Type B pancreatic cell (in vitro differentiated cells): ENCODE data around the gene CXorf38. TPM values are rescaled to one million over a fixed set of nuclear protein-coding genes. Genes with fewer than 3 reads are reported as not detected.

Source experiments
- DNase-seq: peaks from one replicate; pipeline ENCODE4 v3.0.0; 2021; ENCODE audit warnings: mixed read lengths; ENCODE audit not compliant: unreplicated experiment; ENCODE audit errors: extremely low spot score
- H3K27ac Mint-ChIP-seq: 2 replicates; pipeline ENCODE4 v1.8.0; 2021; ENCODE audit warnings: mild to moderate bottlenecking, mixed read lengths
- H3K27me3 Mint-ChIP-seq: 2 replicates; pipeline ENCODE4 v1.8.0; 2021; ENCODE audit warnings: mixed read lengths
- H3K36me3 Mint-ChIP-seq: 2 replicates; pipeline ENCODE4 v1.8.0; 2021; ENCODE audit warnings: mixed read lengths
- H3K4me1 Mint-ChIP-seq: one replicate; pipeline ENCODE4 v1.8.0; 2021; ENCODE audit warnings: mixed read lengths; ENCODE audit not compliant: unreplicated experiment
- H3K4me3 Mint-ChIP-seq: 2 replicates; pipeline ENCODE4 v1.8.0; 2021; ENCODE audit warnings: mild to moderate bottlenecking, mixed read lengths
- H3K9me3 Mint-ChIP-seq: 2 replicates; pipeline ENCODE4 v1.8.0; 2021; ENCODE audit warnings: mixed read lengths
- long read RNA-seq: library from polyadenylated mRNA; unstranded; transcript quantifications from one replicate; pipeline ENCODE4 v2.0.0, GENCODE V29; 2020
- total RNA-seq: library from RNA; stranded (reverse); gene quantifications from 2 replicates; pipeline ENCODE4 v1.2.1, GENCODE V29; 2021; ENCODE audit warnings: low replicate concordance
- TF ChIP-seq, protein P1 (sequence below): fragments of 200-600 bp; sonication (generic); conservative IDR thresholded peaks from 2 replicates; pipeline ENCODE4 v1.5.0; 2021; ENCODE audit warnings: antibody characterized with exemption, mild to moderate bottlenecking

CXorf38 gene, protein sequence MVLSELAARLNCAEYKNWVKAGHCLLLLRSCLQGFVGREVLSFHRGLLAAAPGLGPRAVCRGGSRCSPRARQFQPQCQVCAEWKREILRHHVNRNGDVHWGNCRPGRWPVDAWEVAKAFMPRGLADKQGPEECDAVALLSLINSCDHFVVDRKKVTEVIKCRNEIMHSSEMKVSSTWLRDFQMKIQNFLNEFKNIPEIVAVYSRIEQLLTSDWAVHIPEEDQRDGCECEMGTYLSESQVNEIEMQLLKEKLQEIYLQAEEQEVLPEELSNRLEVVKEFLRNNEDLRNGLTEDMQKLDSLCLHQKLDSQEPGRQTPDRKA
- 8.1 and 8.8 TPM in 2 replicates for total RNA-seq
- long read RNA-seq, transcript CXorf38-201 (7 exons, 2,118 nt), result major isoform, 13 of 23 reads
- long read RNA-seq, partial matches to known transcripts, result 1 of 23 reads
- long read RNA-seq, other reads (novel, unspliced or antisense), result 9 of 23 reads

DNA sequence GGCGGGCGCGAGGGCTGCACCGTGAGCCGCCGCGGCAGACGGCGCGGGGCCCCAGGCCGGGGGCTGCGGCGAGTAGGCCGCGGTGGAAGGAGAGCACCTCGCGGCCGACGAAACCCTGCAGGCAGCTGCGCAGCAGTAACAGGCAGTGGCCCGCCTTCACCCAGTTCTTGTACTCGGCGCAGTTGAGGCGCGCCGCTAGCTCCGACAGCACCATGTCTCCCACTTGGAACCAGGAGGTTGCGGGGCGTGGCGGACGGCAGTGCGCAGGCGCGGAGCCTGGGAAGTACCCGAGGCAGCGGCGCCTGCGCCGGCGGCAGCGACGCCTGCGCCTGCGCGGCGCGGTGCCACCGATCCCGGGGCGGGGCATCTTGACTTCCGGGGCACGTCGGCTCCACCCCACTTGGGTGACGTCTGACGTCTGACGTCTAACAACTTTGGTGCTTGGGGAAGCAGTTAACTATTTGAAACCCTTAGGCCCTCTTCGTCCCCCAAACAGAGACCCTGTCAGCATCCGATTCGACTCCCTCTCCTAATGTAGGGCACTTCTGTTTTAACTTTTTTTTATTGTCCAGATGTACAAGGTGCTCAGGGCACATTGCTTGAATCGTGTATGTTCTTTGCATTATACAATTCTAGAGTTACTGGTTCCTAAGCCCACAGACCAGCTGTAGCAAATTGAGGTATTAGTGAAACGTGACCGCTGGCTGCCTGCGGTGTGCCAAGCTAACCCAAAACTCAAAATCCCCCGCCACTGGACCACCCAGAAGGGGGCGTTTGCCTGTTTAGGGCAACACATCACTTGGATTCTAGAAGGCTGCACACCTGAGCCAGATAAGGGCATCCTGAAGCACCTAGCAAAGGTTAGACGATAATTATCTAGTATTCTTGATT lies at the start of gene CXorf38:
Gene CXorf38, minus strand, starts transcription at position 255 of the 891 bp plus-strand sequence. Its CDS starts 41 bp downstream, at position 214.
- TF ChIP-seq, protein P1, sequence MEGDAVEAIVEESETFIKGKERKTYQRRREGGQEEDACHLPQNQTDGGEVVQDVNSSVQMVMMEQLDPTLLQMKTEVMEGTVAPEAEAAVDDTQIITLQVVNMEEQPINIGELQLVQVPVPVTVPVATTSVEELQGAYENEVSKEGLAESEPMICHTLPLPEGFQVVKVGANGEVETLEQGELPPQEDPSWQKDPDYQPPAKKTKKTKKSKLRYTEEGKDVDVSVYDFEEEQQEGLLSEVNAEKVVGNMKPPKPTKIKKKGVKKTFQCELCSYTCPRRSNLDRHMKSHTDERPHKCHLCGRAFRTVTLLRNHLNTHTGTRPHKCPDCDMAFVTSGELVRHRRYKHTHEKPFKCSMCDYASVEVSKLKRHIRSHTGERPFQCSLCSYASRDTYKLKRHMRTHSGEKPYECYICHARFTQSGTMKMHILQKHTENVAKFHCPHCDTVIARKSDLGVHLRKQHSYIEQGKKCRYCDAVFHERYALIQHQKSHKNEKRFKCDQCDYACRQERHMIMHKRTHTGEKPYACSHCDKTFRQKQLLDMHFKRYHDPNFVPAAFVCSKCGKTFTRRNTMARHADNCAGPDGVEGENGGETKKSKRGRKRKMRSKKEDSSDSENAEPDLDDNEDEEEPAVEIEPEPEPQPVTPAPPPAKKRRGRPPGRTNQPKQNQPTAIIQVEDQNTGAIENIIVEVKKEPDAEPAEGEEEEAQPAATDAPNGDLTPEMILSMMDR, result no peak
- Mint-ChIP-seq H3K4me1 (peaks cover 16% of the 10 kb centered on the region), H3K27me3 (no peaks in the 10 kb centered on the region), H3K27ac (peak within 1 kb of the TSS; percentile 96), H3K9me3 (no peaks in the 10 kb centered on the region), H3K4me3 (peak within 1 kb of the TSS; percentile 95), H3K36me3 (peaks cover 4% of the 10 kb centered on the region)
- DNase-seq, result peak; percentile 89

DNA sequence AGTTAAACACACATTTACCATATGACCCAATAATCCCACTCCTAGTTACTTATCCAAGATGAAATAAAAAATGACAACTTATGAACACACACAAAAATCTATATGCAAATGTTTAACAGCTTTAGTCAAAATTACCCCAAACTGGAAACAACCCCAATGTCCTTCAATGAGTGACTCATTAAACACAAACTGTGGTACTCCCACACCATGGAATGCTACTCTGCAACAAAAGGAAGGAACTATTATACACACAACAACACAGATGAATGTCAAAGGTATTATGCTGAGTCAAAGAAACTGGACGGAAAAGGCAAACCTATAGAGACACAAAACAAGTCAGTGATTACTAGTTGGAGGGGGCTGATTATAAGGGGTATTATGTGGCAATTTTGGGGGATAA lies 47.4 kb upstream of the CXorf38 start:
- peaks cover 16% of the 10 kb centered on the region for H3K36me3 Mint-ChIP-seq

DNA sequence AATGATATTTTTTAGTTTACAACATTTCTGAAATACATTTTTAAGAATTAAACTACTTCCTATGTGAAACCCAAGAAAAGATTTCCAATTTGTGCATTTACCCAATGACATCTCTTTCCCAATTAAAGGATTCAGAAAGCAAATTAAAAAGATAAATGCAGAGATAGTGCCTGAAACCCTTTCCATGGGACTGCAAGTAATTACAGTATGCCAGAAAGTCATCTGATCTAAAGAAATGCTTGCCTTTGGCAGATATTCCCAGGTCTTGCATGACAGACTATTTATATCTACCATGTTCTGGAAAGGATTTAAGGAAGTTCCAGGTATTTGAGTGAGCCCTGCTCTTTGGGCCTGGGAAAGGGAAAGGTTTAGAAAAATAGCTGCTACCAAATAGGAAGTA lies 41.6 kb upstream of the CXorf38 start:
- H3K4me3 Mint-ChIP-seq, result no peak overlapping the region
- DNase-seq, result no peak
- no peaks in the 10 kb centered on the region for H3K9me3 Mint-ChIP-seq
- no peak overlapping the region for H3K27ac Mint-ChIP-seq
- H3K4me1 Mint-ChIP-seq, result peaks cover 14% of the 10 kb centered on the region
- peaks cover 11% of the 10 kb centered on the region for H3K36me3 Mint-ChIP-seq
- TF ChIP-seq, protein P1, result no peak
- H3K27me3 Mint-ChIP-seq, result no peaks in the 10 kb centered on the region

More for the DNA sequence above, 47.4 kb upstream of the CXorf38 start:
- no peaks in the 10 kb centered on the region for H3K27me3 Mint-ChIP-seq
- peak overlapping the region; percentile 7 for H3K27ac Mint-ChIP-seq
- H3K4me1 Mint-ChIP-seq, result no peaks in the 10 kb centered on the region
- H3K9me3 Mint-ChIP-seq, result no peaks in the 10 kb centered on the region
- no peak overlapping the region for H3K4me3 Mint-ChIP-seq
- DNase-seq, result no peak
- TF ChIP-seq, protein P1, result no peak

DNA sequence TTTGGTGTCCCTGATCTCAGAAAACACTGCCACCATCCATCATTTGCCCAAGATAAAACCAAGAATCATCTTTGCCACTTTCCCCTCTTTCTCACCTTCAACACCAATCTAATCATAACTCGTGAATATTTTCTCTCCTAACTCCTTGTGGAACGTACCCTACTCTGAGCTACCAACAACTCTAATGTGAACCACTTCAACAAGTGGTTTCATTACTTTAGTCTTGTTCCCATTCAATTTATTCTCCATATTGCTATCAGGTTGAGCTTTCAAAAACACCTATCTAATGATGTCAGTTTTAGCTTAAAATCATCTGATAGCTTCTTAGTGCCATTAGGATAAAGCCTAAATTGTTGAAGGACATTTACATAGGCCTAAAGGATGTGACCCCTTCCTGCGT lies 39.8 kb upstream of the CXorf38 start:
- DNase-seq, result no peak
- H3K27ac Mint-ChIP-seq, result no peak overlapping the region
- peaks cover 14% of the 10 kb centered on the region for H3K4me1 Mint-ChIP-seq
- TF ChIP-seq, protein P1, result no peak
- H3K27me3 Mint-ChIP-seq, result no peaks in the 10 kb centered on the region
- H3K36me3 Mint-ChIP-seq, result peaks cover 3% of the 10 kb centered on the region
- H3K4me3 Mint-ChIP-seq, result no peak overlapping the region
- no peaks in the 10 kb centered on the region for H3K9me3 Mint-ChIP-seq

DNA sequence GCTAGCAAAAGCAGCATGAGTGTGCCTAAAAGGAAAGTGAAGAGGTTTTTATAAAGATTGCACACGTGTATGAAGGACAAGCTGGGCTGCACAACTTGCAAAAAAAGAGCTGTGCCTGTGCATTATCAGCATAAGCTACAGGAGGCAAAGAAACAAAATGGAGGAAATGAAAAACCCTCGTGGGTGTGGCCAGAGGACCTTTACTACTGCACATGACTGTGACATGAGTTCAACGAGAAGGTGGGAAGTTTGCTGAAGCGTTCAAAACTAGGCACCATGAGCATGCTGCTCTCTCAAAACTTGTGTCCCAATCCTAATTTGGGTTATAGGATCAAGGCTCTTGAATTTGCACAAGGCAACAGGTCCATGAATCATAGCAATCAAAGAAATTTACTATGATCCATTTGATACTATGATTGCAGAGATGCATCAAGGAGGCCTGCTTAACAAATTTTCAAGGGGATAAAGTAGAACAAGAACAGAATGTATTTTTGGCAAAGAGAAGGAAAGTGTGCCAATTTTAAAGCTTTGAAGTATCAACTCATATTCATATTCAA lies 38.1 kb upstream of the CXorf38 start:
- no peak for DNase-seq
- Mint-ChIP-seq H3K4me3 (no peak overlapping the region), H3K36me3 (peaks cover 3% of the 10 kb centered on the region), H3K27me3 (no peaks in the 10 kb centered on the region), H3K4me1 (peaks cover 14% of the 10 kb centered on the region), H3K9me3 (no peaks in the 10 kb centered on the region), H3K27ac (no peak overlapping the region)
- TF ChIP-seq, protein P1, result no peak
